GM21825 (cell line): ENCODE results near the gene MDK.
A peak's percentile ranks its signal among the peaks of the same experiment; 100 is the strongest.

Experiments used
- ATAC-seq: cut with Tn5 transposase; IDR thresholded peaks from one replicate; pipeline ENCODE4 v1.9.1; 2021; ENCODE audit warnings: mild to moderate bottlenecking, moderate library complexity; ENCODE audit not compliant: unreplicated experiment

The MDK gene

DNA sequence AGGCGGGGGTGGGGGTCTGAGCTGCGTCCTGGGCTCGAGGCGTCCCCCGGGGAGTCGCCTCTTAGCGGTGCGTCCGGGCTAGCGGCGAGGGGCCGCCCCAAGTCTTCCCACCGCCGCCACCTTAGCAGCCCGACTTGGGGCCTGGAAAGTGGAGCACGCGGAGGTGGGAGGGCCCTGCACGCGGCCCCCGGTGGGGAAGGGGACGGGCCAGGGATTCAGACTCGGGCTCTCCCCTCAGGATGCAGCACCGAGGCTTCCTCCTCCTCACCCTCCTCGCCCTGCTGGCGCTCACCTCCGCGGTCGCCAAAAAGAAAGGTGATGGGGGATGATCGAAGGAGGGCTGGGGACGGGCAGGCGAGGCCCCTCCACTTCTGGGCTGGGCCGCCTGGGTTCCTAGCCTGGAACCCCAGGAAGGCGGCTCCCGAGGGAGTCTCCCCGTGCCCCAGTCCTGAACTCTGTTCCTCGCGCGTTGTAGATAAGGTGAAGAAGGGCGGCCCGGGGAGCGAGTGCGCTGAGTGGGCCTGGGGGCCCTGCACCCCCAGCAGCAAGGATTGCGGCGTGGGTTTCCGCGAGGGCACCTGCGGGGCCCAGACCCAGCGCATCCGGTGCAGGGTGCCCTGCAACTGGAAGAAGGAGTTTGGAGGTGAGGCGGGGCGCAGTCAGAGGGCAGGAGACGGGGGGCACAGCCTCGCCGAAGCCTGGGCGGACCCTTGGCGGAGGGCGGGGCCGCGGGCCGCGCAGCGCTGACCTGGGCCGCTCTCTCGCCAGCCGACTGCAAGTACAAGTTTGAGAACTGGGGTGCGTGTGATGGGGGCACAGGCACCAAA, 563 bp downstream of the MDK start:
- no peak for ATAC-seq

DNA sequence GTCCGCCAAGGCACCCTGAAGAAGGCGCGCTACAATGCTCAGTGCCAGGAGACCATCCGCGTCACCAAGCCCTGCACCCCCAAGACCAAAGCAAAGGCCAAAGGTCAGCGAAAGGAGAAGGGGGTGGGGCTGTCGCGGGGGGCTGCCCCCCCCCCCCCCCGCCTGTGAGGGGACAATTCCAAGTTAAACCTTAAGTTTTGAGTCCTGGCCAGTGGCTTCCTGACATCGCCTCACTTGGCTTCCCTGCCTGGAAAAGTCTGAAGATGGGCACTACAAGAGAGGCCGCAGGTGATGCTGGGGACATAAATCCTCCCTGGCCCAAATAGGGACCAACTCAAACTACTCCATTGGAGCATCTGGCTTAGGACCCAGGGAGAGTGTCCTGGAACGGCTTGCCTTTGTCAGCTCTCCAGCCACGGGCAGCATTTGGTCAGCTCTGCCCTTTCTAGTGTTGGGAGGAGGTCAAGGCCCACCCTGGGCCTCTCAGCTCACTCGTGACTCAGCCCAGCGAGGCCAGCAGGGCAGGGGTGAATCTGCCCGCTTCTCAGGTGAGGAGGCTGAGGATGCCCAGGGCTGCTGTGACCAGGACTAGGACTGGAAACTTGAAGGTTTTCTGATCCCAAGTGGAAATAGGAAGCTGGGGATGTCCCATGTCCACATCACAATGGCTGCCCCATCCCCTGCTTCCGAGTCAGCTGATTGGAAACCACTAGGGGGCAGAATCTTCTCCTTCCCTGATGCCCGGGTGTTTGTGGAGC, 1.4 kb downstream of the MDK start:
- no peak for ATAC-seq

DNA sequence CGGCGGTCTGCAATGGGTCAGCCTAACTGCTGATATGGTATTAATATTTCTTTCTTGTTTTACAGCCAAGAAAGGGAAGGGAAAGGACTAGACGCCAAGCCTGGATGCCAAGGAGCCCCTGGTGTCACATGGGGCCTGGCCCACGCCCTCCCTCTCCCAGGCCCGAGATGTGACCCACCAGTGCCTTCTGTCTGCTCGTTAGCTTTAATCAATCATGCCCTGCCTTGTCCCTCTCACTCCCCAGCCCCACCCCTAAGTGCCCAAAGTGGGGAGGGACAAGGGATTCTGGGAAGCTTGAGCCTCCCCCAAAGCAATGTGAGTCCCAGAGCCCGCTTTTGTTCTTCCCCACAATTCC, 1.9 kb downstream of the MDK start:
- ATAC-seq, result no peak

DNA sequence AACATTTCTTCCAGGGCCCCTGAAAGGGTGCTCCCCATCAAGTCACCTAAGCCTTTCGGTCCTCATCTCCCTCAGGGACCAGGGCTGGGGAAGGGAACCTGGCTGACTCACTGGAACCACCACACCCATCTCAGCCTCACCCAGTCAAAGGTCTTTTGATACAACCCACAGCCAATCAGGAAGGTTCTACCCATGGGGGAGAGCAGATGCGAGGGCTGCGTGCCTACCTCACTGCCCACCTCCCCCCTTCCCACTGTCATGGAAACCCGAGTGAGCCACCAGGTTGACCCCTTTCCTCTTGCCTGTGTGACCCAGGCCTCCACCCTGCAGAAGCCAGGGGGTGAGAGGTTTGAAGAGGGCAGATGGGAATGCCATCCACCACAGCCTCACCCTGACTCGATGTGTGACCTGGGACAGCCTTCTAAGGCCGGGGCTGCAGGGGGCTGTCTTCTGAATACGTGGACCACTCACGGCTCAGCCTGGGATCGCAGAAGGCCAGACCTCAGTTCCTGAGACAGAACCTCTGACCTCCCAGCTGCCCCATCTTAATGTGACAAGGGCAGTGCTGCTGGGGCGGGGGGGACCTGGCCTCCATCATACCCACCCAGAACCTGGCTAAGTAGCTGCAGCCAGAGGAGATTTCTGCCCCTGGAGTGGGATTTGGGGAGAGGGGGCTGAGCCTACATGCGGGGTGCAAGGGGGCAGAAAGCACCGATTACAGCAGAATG, 2.7 kb downstream of the MDK start:
- no peak for ATAC-seq

DNA sequence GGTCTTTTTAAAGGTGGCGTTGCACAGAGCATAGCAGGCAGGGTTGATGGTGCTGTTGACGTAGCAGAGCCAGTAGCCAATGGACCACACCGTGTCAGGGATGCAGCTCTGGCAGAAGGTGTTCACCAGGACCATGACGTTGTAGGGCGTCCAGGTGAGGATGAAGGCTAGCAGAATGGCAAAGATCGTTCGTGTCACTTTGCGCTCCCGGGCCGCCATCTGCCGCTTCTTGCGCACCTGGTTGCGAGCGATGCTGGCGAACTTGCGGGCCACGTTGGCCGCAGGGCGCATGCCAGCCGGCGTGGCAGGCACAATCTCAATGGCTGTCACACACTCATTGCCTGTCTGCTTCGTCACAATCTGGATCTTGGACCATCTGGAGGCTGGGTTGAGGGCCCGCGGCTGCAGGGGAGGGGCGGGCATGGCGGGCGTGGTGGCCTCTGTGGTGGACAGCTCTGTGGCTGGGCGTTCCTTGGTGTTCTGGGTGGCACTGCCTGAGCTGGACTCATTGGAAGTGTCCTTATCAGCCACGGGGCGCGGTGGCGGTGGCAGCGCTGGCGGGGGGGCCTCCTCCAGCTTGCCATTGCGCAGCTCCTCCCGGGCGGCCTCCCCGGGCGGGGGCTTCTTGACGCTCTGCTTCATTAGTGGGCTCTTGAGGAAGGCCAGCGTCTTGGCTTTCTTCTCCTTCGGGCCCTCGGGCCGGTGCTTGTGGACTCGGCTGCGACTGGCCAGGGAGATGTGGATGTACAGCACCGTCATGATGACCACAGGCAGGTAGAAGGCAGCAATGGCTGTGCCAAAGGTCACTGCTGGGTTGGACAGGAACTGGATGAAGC, 3.9 kb downstream of the MDK start:
- ATAC-seq, result no peak

DNA sequence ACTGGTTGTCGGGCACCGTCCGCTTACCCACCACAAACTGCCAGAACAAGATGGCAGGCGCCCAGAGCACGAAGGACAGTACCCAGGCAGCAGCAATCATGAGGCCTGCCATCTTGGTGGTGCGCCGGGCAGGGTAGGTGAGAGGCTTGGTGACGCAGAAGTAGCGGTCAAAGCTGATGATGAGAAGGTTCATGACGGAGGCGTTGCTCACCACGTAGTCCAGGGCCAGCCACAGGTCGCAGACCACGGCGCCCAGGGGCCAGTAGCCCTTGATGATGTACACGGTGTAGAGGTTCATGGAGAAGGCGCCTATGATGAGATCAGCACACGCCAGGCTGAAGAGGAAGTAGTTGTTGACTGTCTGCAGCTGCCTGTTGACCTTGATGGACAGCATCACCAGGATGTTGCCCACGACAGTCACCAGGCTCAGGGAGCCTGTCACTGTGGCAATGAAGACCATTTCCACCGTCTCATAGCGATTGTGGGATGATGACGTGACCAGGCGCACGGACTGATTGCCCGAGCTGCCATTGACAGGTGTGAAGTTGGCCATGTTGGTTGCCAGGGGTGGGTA, 4.6 kb downstream of the MDK start:
- no peak for ATAC-seq

DNA sequence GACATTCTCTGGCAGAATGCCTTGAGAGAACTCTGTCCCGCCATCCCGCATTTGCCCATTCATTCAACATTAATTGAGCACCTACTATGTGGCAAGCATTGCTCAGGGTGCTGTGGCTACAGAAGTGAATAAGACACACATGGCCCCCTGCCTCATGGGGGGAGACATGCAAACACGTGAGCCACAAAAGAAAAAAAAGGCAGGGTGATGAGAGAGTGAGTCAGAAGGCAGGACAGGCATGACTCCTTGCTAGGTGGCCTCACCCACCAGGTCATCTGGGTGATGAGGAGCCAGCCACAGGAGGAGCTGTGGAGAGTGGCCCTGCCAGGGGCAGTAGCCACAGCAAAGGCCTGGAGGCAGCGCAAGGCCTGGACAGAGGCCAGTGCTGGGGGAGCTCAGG, 5.2 kb downstream of the MDK start:
- no peak for ATAC-seq

DNA sequence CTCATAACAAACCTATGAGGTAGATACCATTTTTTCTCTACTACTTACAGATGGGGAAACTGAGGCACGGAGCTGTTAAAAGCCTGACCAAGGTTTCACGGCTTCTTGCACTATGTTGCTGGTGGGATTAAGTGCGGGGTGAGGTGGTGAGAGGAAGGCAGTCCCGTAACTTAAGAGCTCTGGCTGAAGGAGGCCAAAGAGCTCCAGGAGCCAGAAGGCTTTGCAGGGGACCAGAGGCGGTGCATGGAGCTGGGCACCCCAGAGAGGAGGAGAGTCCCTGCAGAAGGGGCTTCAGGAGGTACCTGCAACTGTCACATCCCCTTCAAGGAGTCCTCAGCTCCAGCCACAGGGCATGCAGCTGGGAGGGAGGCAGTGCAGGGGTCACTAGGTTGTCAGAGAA, 6.0 kb downstream of the MDK start:
- ATAC-seq, result no peak

DNA sequence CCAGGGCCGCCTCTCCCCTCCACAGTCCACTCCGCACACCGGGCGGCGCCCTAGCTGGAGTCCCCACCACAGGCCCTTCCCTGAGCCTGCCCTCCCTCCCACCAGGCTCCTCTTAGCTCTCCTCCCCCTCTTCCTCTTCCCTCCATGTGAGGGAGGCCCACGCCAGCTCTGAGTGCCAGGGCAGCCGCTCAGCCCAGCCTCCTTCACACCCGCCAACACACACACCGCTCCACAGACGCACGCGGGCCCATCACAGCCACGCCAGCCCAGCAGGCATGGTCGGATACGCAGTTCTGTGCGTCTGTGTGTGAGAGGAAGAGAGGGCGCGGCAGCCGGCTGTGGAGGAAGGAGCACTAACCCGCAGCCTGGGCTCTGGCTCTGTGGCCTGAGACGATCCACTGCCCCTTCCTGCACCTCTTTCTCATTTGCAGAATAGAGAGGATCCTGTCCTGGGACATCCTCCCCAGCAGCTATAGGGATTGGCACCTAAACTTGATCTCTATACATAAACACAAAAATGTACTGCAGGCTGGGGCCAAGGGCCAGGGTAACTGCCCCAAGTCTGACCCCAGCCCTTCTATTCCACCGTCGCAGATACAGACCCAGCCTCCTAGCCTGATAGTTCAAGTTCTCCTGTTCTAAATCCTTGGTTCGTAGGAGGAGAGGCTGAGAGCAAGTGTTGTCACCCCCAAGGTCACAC, 6.6 kb downstream of the MDK start:
- ATAC-seq, result no peak

DNA sequence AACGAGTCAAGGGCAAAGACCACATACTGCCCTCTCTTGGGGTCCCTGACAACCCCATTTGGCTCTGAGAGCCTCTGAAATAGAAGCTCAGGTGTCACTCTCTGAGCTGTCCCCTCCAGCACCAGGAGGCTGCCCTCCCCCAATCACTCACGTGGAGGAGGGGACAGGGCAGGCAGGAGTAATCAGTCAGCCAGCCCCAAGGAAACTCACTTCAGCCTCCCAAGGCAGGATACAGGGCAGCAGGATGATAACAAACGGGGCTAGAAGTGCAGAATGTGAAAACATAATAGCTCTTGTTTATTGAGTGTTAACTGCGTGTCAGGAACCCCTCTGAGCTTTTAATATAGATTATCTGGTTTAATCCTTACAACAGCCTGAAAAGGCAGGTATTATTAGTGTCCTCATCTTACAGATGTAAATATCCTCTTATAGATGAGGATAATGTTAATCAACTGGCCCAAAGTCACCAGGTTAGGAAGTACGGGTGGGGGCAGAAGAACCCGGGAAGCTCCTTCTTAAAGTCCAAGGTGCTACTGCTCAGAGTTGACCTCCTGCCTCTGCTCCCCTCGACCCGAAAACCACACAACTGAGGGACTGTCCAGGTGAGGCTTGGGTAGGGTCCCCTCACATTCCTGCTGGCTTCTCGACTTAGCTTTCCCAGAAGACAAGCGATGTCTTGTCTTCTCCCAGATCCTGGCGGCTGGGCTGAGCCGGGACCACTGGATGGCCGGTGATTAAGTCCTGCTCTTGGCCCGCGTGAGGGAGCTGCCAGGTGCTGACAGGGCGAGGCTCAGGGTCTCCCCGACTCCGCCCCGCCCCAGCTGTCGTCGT, 7.4 kb downstream of the MDK start:
- ATAC-seq, result no peak

DNA sequence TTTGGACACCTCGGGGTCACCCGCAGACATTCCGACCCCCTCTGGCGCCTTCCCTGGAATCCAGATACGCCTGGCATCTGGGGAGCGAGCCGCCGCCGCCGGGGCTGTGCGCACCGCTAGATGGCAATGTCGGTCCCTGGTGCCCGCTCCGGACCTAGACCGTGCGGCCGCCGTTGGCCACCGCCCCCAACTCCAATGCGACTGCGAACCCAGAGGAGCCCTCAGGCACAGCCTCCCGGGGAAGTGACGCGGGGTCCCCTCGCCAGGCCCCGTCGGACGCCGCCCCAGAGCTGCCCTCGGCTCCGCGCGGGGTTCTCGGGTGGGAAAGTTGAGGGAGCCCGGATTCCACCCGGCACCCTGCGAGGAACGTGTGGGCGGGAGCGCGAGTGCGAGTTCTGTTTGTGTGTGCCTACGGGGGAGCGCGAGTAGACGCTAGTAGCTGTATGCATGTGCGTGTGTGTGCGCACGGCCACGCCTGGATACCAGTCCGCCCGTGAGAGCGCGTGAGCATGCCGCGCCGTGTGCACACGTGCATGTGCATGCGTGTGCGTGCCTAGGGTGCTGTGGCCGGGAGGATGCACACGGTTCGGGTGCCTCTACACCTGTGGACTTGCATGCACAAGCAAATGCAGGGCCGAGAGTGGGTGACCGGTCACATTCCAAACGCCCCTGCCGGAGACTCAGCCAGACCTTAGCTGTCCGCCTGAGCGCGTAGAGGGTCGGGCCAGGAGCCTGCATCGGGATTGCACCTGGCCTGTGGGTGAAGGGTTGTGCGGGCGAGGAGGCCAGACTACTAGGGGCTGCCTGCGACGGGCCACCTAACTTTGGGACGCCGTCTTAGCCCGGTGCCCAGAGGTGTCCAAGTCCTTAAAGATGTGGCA, 8.2 kb downstream of the MDK start:
- peak; percentile 51 for ATAC-seq

DNA sequence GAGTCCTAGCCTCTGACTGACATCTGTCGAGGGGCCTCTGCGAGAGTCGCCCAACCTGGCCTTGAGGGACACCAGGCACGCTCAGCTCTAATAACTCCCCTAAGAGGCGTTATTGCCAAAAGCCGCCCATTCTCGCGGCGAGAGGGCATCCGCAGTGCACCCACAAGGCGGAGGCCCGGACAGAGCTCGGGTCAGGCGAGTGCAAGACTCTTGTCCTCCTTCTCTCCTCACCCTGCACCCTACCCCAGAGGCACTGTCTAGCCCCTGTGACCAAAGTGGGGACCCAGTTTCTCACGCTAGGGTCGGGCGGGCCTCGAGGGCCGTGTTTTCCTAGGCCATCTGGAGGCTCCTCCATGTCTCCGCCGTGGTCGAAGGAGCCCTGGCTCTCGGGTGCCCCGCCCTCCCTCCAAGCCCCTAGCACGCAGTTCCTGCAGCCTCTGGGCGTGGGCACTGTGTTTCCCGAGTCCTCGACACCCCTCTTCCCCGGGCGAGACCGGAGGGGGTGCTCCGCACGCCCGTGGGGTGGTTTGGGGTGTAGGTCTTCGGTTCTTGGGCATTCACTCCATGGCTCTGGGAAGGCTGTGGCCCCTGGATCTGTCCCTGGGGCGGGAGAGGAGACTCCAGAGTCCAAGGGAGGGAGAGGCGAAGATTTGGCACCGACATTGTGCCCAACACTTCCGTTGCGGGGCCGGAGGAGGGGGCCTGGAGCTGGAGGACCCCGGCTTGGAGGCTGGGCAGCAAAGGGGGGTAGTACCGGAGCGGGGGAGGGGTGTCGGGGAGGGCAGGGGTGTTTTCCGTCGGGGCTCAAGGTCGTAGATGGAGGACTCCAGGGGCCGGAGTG, 9.1 kb downstream of the MDK start:
- no peak for ATAC-seq

DNA sequence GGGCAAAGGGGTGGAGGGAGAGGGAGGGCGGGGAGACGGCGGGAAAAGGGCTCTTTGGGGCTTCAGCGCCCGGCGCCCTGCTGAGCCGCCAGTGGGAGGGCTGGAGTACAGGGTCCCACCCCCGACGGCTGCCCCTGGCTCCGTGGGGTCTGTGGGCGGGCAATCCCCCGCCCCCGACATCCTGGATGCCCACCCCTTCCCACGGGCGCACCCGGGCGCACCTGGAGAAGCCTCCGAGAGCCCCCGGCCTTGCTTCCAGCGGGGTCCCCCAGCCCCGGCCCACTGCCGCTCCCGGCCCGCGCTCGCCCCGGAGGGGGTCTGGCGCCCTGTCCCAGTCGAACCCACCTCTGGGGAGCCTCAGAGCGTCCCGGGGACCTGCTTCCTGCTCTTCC, 9.7 kb downstream of the MDK start:
- ATAC-seq, result no peak

DNA sequence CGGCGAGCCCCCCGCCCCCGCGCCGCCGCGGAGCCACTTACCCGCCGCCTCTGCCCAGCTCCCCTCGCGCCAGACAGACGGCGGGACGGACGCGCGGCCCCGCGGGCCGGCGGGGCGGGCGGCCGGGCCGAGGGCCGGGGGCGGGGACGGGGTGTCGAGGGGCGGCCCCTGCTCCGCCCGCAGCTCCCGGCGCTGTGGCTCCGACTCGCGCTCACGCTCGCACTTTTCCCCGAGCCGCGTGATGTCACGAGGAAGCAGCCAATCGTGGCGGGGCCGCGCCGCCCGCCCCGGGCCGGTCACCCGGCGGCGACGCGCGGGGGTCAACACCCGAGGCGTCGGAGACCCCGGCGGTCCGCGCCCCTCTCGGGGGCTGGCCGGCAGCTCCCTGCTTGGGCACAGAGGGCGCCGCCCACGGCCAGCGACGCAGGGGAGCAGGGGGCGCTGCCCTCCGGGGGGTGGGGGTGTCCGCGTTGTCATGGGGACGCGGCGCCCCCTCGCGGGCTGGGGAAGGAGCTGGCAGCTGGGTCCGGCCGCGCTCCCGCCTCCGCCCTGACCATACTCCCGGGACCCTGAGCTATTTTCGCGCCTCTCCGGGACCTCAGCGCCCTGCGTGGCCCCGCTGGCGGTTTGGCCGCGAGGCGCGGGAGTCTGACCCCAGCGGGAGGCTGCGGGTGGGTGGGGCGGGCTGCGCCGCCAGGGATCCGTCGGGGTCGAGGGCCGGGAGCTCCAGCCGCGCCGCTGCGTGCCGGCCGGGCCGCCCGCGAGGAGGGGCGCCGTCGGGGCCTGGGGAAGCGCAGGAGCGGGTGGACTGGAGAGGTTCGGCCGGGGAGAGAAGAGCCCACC, 10.3 kb downstream of the MDK start, which contains the start of gene CHRM4:
TSS of gene CHRM4 (minus strand) at position 199 of the 843 bp plus-strand sequence. CDS start 5,219 bp downstream, outside the sequence.
- ATAC-seq, result peak; percentile 9

DNA sequence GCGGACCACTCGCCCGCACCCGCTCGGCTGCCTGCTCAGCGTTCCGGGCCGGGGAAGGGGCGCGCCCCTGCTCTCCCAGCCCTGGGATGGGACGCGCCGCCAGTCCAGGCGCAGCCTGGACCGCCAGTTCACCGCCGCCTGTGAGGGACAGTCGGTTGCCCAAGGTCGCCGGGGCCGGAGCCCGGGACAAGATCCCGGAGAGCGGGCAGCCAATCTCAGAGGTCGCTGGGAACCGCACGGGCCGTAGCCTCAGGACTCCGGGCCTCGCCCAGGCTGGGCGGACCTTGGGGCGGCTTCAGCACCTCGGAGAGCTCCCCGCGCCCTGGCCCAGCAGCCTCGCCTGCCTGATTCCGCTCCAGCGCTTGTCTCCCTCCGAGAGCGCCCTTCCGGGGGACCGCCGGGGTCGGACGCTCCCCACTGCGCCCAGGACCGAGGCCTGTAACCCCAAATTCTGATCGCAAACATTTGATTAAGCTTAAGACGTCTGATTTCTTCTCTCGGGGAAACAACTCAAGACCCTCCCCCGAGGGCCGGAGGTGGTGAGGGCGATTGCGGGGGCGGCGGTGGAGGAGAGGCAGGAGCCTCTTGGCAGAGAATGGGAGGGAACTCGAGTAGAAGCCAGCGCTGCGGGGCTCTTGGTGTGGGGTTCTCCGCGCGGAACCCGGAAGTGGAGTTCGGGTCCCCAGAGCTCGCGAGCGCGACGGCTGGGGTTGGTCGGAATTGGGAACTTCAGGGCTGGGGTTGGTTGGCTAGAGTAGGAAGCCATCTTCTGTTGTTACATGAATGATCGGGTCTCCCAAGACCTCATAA, 11.2 kb downstream of the MDK start:
- peak; percentile 72 for ATAC-seq
